Naive B cell (primary cell): ENCODE results near the gene EQTN. TPM values are rescaled to one million over a fixed set of nuclear protein-coding genes. Genes with fewer than 3 reads are reported as not detected.

ENCODE experiments used
- polyA plus RNA-seq, 6 donors: library from polyadenylated mRNA; unstranded; fragments of 300-500 nt; fragmentation: Illumina TruSeq; gene quantifications; one replicate each; pipeline ENCODE4 v1.2.3, GENCODE V29; 2021; ENCODE audit warnings: low read depth in 6 of 6

EQTN gene
- polyA plus RNA-seq, 6 donors from 2014 or later, result 0.37 to 0.62 TPM; not detected in 4

Other genes starting within 250 kb of the EQTN start
- gene TEK, start 187.9 kb downstream of the EQTN start, polyA plus RNA-seq, result not detected
- not detected for gene IFNK, start 227.1 kb upstream of the EQTN start, polyA plus RNA-seq
- gene MOB3B, start 232.7 kb upstream of the EQTN start, polyA plus RNA-seq, result 10 to 100 TPM in 5 of 6 donors, 1 to 10 TPM in 1; 9.5 to 19.8 (median 15.7) TPM